RPMI8226 (cell line): ENCODE measurements around the gene GLI2.

Experiments
- DNase-seq: peaks from one replicate; pipeline ENCODE4 v3.0.0-alpha.2; 2015

The GLI2 gene

GRCh38 chr2:120771781-120772208 lies 36.1 kb downstream of the GLI2 start:
- no peak for DNase-seq

- no peak for DNase-seq
Measured at GRCh38 chr2:120772261-120772660, 36.6 kb downstream of the GLI2 start.

GRCh38 chr2:120773186-120773800 lies 37.6 kb downstream of the GLI2 start:
- no peak for DNase-seq

GRCh38 chr2:120774557-120775160 lies 39.0 kb downstream of the GLI2 start:
- DNase-seq, result no peak

DNA sequence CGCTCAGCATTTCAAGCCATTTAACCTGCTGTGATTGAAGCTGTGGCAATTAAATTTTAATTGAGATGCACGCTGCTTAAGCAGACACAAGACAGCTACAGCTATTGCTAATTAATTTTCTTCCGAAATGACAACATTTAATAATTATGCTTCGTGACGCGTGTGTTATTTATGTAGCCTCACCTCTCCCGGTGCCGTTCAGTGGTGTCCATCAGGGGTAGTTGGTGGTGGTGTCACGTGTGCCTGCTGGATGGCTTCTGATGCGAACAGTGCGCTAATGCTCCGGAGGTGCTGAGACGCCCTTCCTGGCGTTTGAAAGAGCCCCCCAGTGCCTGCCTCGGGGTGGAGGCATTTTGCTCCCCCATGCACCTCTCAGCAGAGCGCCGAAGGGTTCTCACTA lies 39.5 kb downstream of the GLI2 start:
- DNase-seq, result no peak

DNA sequence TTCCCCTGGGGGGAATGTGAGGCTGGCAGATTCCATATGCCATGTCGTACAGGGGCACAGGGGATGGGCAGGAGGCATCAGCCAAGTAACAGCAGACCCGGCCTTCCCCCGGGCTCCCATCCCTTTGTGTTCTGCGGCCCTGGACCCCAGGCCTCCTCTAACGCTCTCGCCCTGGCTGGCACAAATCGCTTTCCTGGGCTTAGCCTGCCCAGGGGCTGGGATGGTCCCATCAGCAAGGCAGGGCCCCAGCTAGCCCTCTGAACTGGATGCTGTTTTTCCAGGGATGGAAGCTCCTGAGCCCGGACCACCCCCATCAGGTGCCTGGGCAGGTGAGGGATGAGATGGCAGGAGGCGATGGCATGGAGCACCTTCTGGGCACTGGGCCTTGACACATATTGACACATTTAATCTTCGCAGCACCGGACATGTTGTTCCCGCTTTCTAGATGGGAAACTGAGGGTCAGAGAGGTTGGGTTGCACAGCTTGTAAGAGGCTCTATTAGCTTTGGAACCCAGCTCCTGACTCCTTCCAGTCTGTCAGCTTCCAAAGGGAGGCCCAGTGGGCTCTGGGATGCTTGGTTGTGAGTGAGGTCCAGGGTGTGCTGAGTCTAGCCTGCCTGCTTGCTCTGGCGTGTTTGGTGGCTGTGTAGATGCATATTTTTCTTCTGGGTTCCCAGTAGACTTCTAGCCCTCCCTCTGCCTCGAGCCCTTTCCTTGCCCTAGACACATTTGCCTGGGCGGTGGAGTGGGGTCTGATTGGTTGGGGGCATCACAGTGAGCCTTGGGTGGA lies 40.3 kb downstream of the GLI2 start:
- no peak for DNase-seq

DNA sequence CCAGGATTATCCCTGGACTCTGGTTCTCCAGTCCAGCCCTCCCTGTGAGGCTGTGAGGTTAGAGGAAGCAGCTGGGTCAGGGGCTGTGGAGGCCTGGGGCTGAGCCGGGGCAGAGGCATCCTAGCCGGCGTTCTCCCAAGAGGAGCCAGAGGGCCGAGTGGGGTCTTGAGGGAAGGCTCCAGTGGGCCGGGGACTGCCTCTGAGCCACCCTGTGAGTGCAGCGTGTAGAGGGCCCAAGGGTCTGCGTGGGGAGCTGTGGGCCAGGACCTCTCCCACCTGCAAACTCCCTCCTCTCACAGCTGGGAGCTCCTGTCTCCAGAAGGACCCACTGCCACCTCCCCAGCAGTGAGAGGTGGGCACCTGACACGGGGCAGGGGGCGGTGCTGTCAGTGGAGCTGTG lies 41.0 kb downstream of the GLI2 start:
- no peak for DNase-seq

GRCh38 chr2:120777170-120777751 lies 41.6 kb downstream of the GLI2 start:
- no peak for DNase-seq

GRCh38 chr2:120777787-120778186 lies 42.1 kb downstream of the GLI2 start:
- no peak for DNase-seq

GRCh38 chr2:120778244-120778643 lies 42.6 kb downstream of the GLI2 start:
- no peak for DNase-seq

GRCh38 chr2:120779781-120780283 lies 44.2 kb downstream of the GLI2 start:
- peak; percentile 76 for DNase-seq

GRCh38 chr2:120780402-120780801 lies 44.7 kb downstream of the GLI2 start:
- DNase-seq, result no peak

- peak; percentile 68 for DNase-seq
Measured at GRCh38 chr2:120783371-120783791, 47.7 kb downstream of the GLI2 start.

DNA sequence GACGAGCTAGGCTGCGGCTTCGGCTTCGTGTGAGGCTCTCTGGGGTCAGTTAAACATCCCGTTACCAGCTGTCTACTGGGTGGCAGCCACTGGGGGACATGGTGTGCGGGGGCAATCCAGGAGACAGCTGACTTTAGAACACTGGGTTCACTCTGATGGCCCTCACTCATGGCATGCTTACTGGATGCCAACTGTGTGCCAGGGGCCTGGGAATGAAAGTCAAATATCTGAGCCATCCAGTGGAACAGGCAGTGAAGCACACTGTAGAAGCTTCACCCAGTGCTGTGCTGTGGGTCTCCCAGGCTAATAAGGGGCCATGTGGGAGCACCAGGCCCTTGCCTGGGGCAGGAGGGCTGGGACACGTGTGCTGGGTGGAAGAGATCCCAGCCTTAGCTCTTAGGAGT lies 48.3 kb downstream of the GLI2 start:
- DNase-seq, result no peak
